Stimulated activated naive CD8-positive, alpha-beta T cell treated with anti-CD3 and anti-CD28 coated beads, Interleukin-15, Interleukin-2, amounts not matched to agents 100 U/mL and 50 U/mL, for 24 hours (primary cell): ENCODE results near the gene CCDC92.

Experiments
- ATAC-seq: fragments of 150-1000 bp; cut with Tn5 transposase; one replicate; pipeline ENCODE4 v1.10.0; 2021
- DNase-seq: peaks from one replicate; pipeline ENCODE4 v3.0.0; 2021

The CCDC92 gene

GRCh38 chr12:123973552-123974341 lies 1.1 kb upstream of the CCDC92 start:
- ATAC-seq: no peak
- peak; percentile 27 for DNase-seq

- ATAC-seq (no peak), DNase-seq (peak; percentile 46)
Measured at GRCh38 chr12:123971770-123972456, 718 bp downstream of the CCDC92 start.

- no peak for DNase-seq
- no peak for ATAC-seq
Measured at GRCh38 chr12:123971449-123971769, 1.2 kb downstream of the CCDC92 start.

- DNase-seq: no peak
- ATAC-seq: no peak
Measured at GRCh38 chr12:123967121-123967586, 5.5 kb downstream of the CCDC92 start.

GRCh38 chr12:123966596-123966995 lies 6.0 kb downstream of the CCDC92 start:
- ATAC-seq: no peak

GRCh38 chr12:123965382-123965781 lies 7.2 kb downstream of the CCDC92 start:
- DNase-seq: no peak
- no peak for ATAC-seq

More at GRCh38 chr12:123966596-123966995, 6.0 kb downstream of the CCDC92 start:
- DNase-seq: no peak

GRCh38 chr12:123963821-123964220 lies 8.8 kb downstream of the CCDC92 start:
- DNase-seq (no peak), ATAC-seq (no peak)

GRCh38 chr12:123962513-123962912 lies 10.1 kb downstream of the CCDC92 start:
- ATAC-seq: no peak

GRCh38 chr12:123961585-123962345 lies 10.9 kb downstream of the CCDC92 start:
- ATAC-seq: no peak
- DNase-seq: no peak

More at GRCh38 chr12:123962513-123962912, 10.1 kb downstream of the CCDC92 start:
- no peak for DNase-seq

- no peak for ATAC-seq
- no peak for DNase-seq
Measured at GRCh38 chr12:123960856-123961255, 11.8 kb downstream of the CCDC92 start.

- no peak for DNase-seq
- no peak for ATAC-seq
Measured at GRCh38 chr12:123960029-123960735, 12.4 kb downstream of the CCDC92 start.

GRCh38 chr12:123958876-123959275 lies 13.8 kb downstream of the CCDC92 start:
- DNase-seq (no peak), ATAC-seq (no peak)

- ATAC-seq (no peak), DNase-seq (no peak)
Measured at GRCh38 chr12:123958462-123958861, 14.2 kb downstream of the CCDC92 start.

- ATAC-seq: no peak
- no peak for DNase-seq
Measured at GRCh38 chr12:123957196-123957595, 15.4 kb downstream of the CCDC92 start.

- DNase-seq (no peak), ATAC-seq (no peak)
Measured at GRCh38 chr12:123956249-123956648, 16.4 kb downstream of the CCDC92 start.

GRCh38 chr12:123954647-123955350 lies 17.8 kb downstream of the CCDC92 start:
- DNase-seq: no peak
- ATAC-seq: no peak

- DNase-seq: no peak
- no peak for ATAC-seq
Measured at GRCh38 chr12:123952037-123952436, 20.6 kb downstream of the CCDC92 start.

GRCh38 chr12:123951467-123951866 lies 21.2 kb downstream of the CCDC92 start:
- ATAC-seq (no peak), DNase-seq (no peak)

GRCh38 chr12:123950476-123951349 lies 21.9 kb downstream of the CCDC92 start:
- no peak for ATAC-seq

GRCh38 chr12:123949770-123950165 lies 22.9 kb downstream of the CCDC92 start:
- DNase-seq: no peak
- ATAC-seq: no peak

More at GRCh38 chr12:123950476-123951349, 21.9 kb downstream of the CCDC92 start:
- DNase-seq: no peak
